Thyroid gland (tissue), 4 donors: ENCODE data around the gene PIK3R5. TPM values are rescaled to one million over a fixed set of nuclear protein-coding genes. Genes with fewer than 3 reads are reported as not detected.
"Not testable (repeated sequence)": the region's sequence is repeated elsewhere in the genome, so short reads cannot be mapped to it uniquely, and the experiment has no call there.

Experiments
- DNase-seq, 2 donors: peaks; one replicate each; pipeline ENCODE4 v3.0.0-alpha.2; 2019
- H3K27ac ChIP-seq, 3 donors: fragments of 200-600 bp; sonication (generic); 1 replicate in 2 of 3; 2 replicates in 1 of 3; pipeline ENCODE4 v1.5.1; 2016 to 2019; ENCODE audit warnings: mild to moderate bottlenecking in 1 of 3, moderate library complexity in 1 of 3
- H3K27me3 ChIP-seq: fragments of 200-600 bp; sonication (generic); one replicate; pipeline ENCODE4 v1.5.1; 2019
- H3K36me3 ChIP-seq, 2 donors: fragments of 200-600 bp; sonication (generic); one replicate each; pipeline ENCODE4 v1.5.1; 2016 to 2019
- H3K4me1 ChIP-seq, 2 donors: fragments of 200-600 bp; sonication (generic); one replicate each; pipeline ENCODE4 v1.5.1; 2017 to 2019
- H3K4me3 ChIP-seq, 3 donors: fragments of 200-600 bp; sonication (generic); replicated peaks in 1 of 3; 1 replicate in 2 of 3; 2 replicates in 1 of 3; pipeline ENCODE4 v1.5.1; 2016; ENCODE audit warnings: mild to moderate bottlenecking in 1 of 3
- H3K9me3 ChIP-seq: fragments of 200-600 bp; sonication (generic); one replicate; pipeline ENCODE4 v1.5.1; 2017
- POLR2A ChIP-seq, 2 donors: fragments of 450-650 bp; IDR thresholded peaks; one replicate each; pipeline ENCODE4 v1.6.1; 2017; ENCODE audit warnings: antibody characterized with exemption in 2 of 2, mild to moderate bottlenecking in 2 of 2, moderate library complexity in 1 of 2
- WGBS, 2 donors: methylation state at CpG; one replicate each; pipeline ENCODE4 v1.1.5; 2017; 5-methylcytosine and 5-hydroxymethylcytosine counted together
- intact Hi-C: fragments of 100-400 bp; cut with DNase I; formaldehyde crosslinking; loops from one replicate; pipeline ENCODE4 v1.15.1; 2023
- total RNA-seq, 4 donors: library from RNA; depleted of rRNA; stranded (reverse); fragments of >200 nt; gene quantifications; one replicate each; pipeline ENCODE4 v1.2.3, GENCODE V29; 2016
- TF ChIP-seq, protein P1 (sequence below), 6 experiments: fragments of 200-600 bp in 3 of 6; fragments of 450-650 bp in 3 of 6; sonication (generic) in 3 of 6; IDR thresholded peaks; one replicate each; pipeline ENCODE4 v1.5.1; 2016 to 2019; ENCODE audit warnings: antibody characterized with exemption in 6 of 6, mild to moderate bottlenecking in 2 of 6, inconsistent platforms in 1 of 6, moderate library complexity in 1 of 6

The PIK3R5 gene
- total RNA-seq, 4 donors from 2014 or later = 2.3 to 10.6 (median 5.1) TPM

DNA sequence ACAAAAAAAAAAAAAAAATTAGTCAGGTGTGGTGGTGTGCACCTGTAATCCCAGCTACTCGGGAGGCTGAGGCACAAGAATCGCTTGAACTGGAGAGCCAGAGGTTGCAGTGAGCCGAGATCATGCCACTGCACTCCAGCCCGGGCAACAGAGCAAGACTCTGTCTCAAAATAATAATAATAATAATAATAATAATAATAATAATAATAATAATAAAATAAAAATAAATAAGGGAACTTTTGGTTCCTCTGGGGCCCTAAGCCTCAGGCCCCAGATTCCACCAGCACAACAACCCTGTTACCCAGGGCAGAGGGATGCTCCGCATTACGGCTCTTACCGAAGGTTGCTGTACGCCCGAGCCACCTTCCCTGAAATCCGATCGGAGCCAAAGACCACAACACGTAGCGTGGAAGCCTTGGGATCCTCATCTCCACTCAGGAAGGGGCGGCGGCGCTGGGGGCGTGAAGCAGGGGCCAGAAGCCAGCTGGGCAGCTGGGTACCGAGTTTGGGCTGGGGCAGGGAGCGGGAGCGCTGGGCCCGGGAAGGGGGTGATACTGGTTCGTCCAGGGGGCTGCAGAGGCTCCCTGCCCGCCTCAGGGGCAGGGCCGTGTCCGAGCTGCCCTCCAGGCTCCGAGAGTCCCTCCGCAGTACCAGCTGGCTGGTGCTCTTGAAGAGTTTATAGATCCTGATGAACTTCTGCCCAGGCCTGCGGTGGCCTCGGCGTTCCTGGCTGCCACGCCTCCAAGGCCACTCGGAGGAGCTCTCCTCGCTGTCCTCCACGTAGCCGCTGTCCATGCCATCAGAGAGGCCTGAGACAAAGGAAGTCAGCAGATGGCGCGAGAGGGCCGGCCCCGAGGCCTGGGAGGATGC lies 77.4 kb downstream of the PIK3R5 start:
- Histone ChIP-seq H3K27ac (no peak overlapping the region), H3K4me1 (no peaks in the 10 kb centered on the region), H3K27me3 (no peaks in the 10 kb centered on the region), H3K4me3 (no peak overlapping the region), H3K36me3 (no peaks in the 10 kb centered on the region), H3K9me3 (no peaks in the 10 kb centered on the region)
- peak; percentile 16 to 22 for DNase-seq
- 62 to 83% methylated on average over 25 to 38 of the region's 39 CpGs for WGBS, 2 donors
- intact Hi-C loops = no loop called here
- TF ChIP-seq, protein P1, sequence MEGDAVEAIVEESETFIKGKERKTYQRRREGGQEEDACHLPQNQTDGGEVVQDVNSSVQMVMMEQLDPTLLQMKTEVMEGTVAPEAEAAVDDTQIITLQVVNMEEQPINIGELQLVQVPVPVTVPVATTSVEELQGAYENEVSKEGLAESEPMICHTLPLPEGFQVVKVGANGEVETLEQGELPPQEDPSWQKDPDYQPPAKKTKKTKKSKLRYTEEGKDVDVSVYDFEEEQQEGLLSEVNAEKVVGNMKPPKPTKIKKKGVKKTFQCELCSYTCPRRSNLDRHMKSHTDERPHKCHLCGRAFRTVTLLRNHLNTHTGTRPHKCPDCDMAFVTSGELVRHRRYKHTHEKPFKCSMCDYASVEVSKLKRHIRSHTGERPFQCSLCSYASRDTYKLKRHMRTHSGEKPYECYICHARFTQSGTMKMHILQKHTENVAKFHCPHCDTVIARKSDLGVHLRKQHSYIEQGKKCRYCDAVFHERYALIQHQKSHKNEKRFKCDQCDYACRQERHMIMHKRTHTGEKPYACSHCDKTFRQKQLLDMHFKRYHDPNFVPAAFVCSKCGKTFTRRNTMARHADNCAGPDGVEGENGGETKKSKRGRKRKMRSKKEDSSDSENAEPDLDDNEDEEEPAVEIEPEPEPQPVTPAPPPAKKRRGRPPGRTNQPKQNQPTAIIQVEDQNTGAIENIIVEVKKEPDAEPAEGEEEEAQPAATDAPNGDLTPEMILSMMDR (IDR thresholded peaks at IDR 0.05) = peak in 1 of 6 experiments; percentile 17
- TF ChIP-seq POLR2A (IDR thresholded peaks at IDR 0.05) = no peak

DNA sequence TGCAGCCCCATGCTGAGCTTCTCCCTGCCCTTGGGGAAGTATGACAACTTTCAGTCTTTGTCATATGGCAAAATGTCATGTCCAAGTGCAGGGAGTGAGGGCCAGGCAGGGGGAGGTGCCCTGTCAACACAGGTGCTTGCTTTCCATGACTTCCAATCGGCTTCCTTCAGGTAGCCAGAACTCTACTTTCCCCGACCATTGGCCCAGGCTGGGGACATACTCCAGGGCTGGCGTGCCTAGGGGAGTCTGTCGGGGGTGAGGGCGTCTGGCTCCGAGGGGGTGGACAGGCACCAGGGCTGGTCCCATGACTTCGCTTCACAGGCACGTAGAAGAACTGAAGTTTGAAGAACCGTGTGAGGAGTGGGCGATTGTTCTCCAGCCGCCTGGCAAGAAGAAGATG lies 78.2 kb downstream of the PIK3R5 start:
- Histone ChIP-seq H3K36me3 (no peaks in the 10 kb centered on the region), H3K4me3 (no peak overlapping the region), H3K27ac (no peak overlapping the region), H3K4me1 (no peaks in the 10 kb centered on the region), H3K27me3 (no peaks in the 10 kb centered on the region), H3K9me3 (no peaks in the 10 kb centered on the region)
- DNase-seq = no peak
- WGBS, 2 donors = 95 to 96% methylated on average over 10 to 11 of the region's 11 CpGs
- TF ChIP-seq, protein P1 (IDR thresholded peaks at IDR 0.05) = no peak
- no peak for TF ChIP-seq POLR2A (IDR thresholded peaks at IDR 0.05)
- intact Hi-C loops = no loop called here

GRCh38 chr17:8885967-8886684 lies 79.4 kb downstream of the PIK3R5 start:
- Histone ChIP-seq H3K4me1 (no peaks in the 10 kb centered on the region), H3K4me3 (no peak overlapping the region), H3K9me3 (no peaks in the 10 kb centered on the region), H3K36me3 (no peaks in the 10 kb centered on the region), H3K27me3 (no peaks in the 10 kb centered on the region), H3K27ac (no peak overlapping the region)
- intact Hi-C loops = no loop called here
- no peak for DNase-seq
- 88 to 93% methylated on average over 20 to 22 of the region's 23 CpGs for WGBS, 2 donors
- TF ChIP-seq, protein P1 (IDR thresholded peaks at IDR 0.05) = no peak
- TF ChIP-seq POLR2A (IDR thresholded peaks at IDR 0.05) = no peak

GRCh38 chr17:8885163-8885966 lies 80.1 kb downstream of the PIK3R5 start:
- DNase-seq, H3K4me1 ChIP-seq, H3K4me3 ChIP-seq, H3K27me3 ChIP-seq, H3K9me3 ChIP-seq, H3K36me3 ChIP-seq, H3K27ac ChIP-seq, intact Hi-C loops: not testable (repeated sequence)
- 74 to 88% methylated on average over 19 to 21 of the region's 30 CpGs for WGBS, 2 donors

GRCh38 chr17:8884336-8884990 lies 81.0 kb downstream of the PIK3R5 start:
- WGBS, 2 donors = 91 to 92% methylated on average over 15 to 16 of the region's 16 CpGs
- no peak overlapping the region for H3K27ac ChIP-seq
- no peaks in the 10 kb centered on the region for H3K36me3 ChIP-seq

More at GRCh38 chr17:8884336-8884990, 81.0 kb downstream of the PIK3R5 start:
- no peak for DNase-seq
- intact Hi-C loops = no loop called here
- Histone ChIP-seq H3K4me1 (no peaks in the 10 kb centered on the region), H3K9me3 (no peaks in the 10 kb centered on the region), H3K4me3 (no peak overlapping the region), H3K27me3 (no peaks in the 10 kb centered on the region)
- TF ChIP-seq, protein P1 (IDR thresholded peaks at IDR 0.05) = no peak
- no peak for TF ChIP-seq POLR2A (IDR thresholded peaks at IDR 0.05)
